ENCODE results near the gene GRID2.

DNA sequence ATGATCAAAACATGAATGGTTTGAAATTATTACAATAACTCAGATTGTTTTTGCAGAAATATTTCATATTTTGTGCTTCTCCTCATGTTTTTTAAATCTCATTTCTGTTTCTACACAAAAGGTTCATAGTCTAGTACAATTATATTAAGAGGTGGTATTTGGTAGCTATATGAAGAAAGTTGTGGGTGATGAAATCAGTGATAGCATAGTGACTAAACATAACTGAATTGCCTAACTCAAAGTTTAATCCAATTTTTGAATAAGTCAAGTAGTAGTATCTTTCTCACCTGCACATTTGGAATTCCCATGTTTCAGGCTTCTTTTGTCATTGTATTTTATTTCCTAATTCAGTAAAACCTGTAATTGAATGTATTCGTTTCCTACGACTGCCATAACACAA, 648.7 kb downstream of the GRID2 start:
- TF ChIP-seq POLR2A (IDR thresholded peaks at IDR 0.05; ENCODE audit: low read depth, low read length), result no peak
- TF ChIP-seq SPI1 (IDR thresholded peaks at IDR 0.05; ENCODE audit: low read depth, low read length), result no peak
- TF ChIP-seq TAF1 (IDR thresholded peaks at IDR 0.05; ENCODE audit: low read depth, low read length), result no peak
- no peak for TF ChIP-seq POLR2AphosphoS5 (IDR thresholded peaks at IDR 0.05; ENCODE audit: low read depth, low read length)
- no peak for TF ChIP-seq POU2F2 (IDR thresholded peaks at IDR 0.05; ENCODE audit: low read depth, low read length)

All from GM12891 (cell line).